OCI-LY1 (cell line): Measurements from ENCODE around the gene SPRED2.

Source experiments
- H2AFZ ChIP-seq: fragments of 200-600 bp; sonication (generic), shearing (Covaris generic); 2 replicates; pipeline ENCODE4 v1.6.0; 2014; ENCODE audit warnings: antibody characterized with exemption, mild to moderate bottlenecking, low read length
- H3F3A ChIP-seq: fragments of 200-600 bp; sonication (generic), shearing (Covaris generic); 2 replicates; pipeline ENCODE4 v1.6.0; 2014; ENCODE audit warnings: mild to moderate bottlenecking, antibody characterized with exemption, low read length, moderate library complexity; ENCODE audit not compliant: insufficient read depth
- H3K27ac ChIP-seq: fragments of 200-600 bp; sonication (generic); 2 replicates; pipeline ENCODE4 v1.5.1; 2014; ENCODE audit warnings: low read length, mixed run types, mild to moderate bottlenecking, low read depth; ENCODE audit not compliant: poor library complexity, severe bottlenecking
- H3K27me3 ChIP-seq: fragments of 200-600 bp; sonication (generic); 2 replicates; pipeline ENCODE4 v1.6.0; 2014; ENCODE audit warnings: antibody characterized with exemption, mild to moderate bottlenecking, low read length, moderate library complexity; ENCODE audit not compliant: insufficient read depth
- H3K36me3 ChIP-seq: fragments of 200-600 bp; sonication (generic); 2 replicates; pipeline ENCODE4 v1.6.1; 2014; ENCODE audit warnings: mild to moderate bottlenecking, antibody characterized with exemption, low read length, moderate library complexity, mixed read lengths; ENCODE audit not compliant: insufficient read depth
- H3K4me1 ChIP-seq: fragments of 200-600 bp; sonication (generic); 2 replicates; pipeline ENCODE4 v1.5.1; 2014; ENCODE audit warnings: mild to moderate bottlenecking, low read length, moderate library complexity; ENCODE audit not compliant: insufficient read depth, severe bottlenecking
- H3K4me2 ChIP-seq: fragments of 200-600 bp; sonication (generic), shearing (Covaris generic); 2 replicates; pipeline ENCODE4 v1.6.1; 2014; ENCODE audit warnings: low read length
- H3K4me3 ChIP-seq: fragments of 200-600 bp; sonication (generic); 2 replicates; pipeline ENCODE4 v1.5.1; 2014; ENCODE audit warnings: low read length, low read depth, mild to moderate bottlenecking, mixed read lengths; ENCODE audit not compliant: poor library complexity, severe bottlenecking
- H3K79me2 ChIP-seq: fragments of 200-600 bp; shearing (Covaris generic); 2 replicates; pipeline ENCODE4 v1.6.1; 2016; ENCODE audit warnings: mixed run types, low read length, mixed read lengths; ENCODE audit not compliant: insufficient read depth
- H3K9ac ChIP-seq: fragments of 200-600 bp; sonication (generic), shearing (Covaris generic); 2 replicates; pipeline ENCODE4 v1.6.1; 2014; ENCODE audit warnings: mild to moderate bottlenecking, low read length, mixed read lengths
- H3K9me2 ChIP-seq: fragments of 200-600 bp; sonication (generic), shearing (Covaris generic); 2 replicates; pipeline ENCODE4 v1.6.1; 2014; ENCODE audit warnings: low read depth, mild to moderate bottlenecking, low read length, mixed read lengths
- H3K9me3 ChIP-seq: fragments of 200-600 bp; shearing (Covaris generic); 2 replicates; pipeline ENCODE4 v1.6.1; 2014; ENCODE audit warnings: low read length, mixed read lengths
- H4K20me1 ChIP-seq: fragments of 200-600 bp; sonication (generic), shearing (Covaris generic); 2 replicates; pipeline ENCODE4 v1.6.0; 2016; ENCODE audit warnings: mild to moderate bottlenecking, low read length; ENCODE audit not compliant: insufficient read depth
- CTCF ChIP-seq: fragments of 200-600 bp; sonication (generic), shearing (Covaris generic); IDR thresholded peaks from 2 replicates; pipeline ENCODE4 v1.5.1; 2017; ENCODE audit warnings: mild to moderate bottlenecking, antibody characterized with exemption, low read length, moderate library complexity, mixed read lengths
- EZH2 ChIP-seq: fragments of 200-600 bp; sonication (generic), shearing (Covaris generic); IDR thresholded peaks from 2 replicates; pipeline ENCODE4 v1.8.0; 2017; ENCODE audit warnings: borderline replicate concordance, mixed run types, mild to moderate bottlenecking, antibody characterized with exemption, low read length, moderate library complexity, mixed read lengths

SPRED2 gene

GRCh38 chr2:65350651-65351056 is 81.7 kb downstream of the SPRED2 start:
- TF ChIP-seq EZH2 (no peak), CTCF (peak; percentile 59)
- Histone ChIP-seq H3K9me3 (no peaks in the 10 kb centered on the region), H3K79me2 (peaks cover 31% of the 10 kb centered on the region), H3K36me3 (0 out of 2 replicates have a peak, but pooled peaks cover 10% of the 10 kb centered on the region), H3K27me3 (no peaks in the 10 kb centered on the region), H3K4me2 (peak overlapping the region; percentile 49), H2AFZ (no peak overlapping the region), H3K9ac (peak overlapping the region; percentile 41; the same call in 1 of the 2 replicates), H4K20me1 (no peaks in the 10 kb centered on the region), H3F3A (no peaks in the 10 kb centered on the region), H3K27ac (peak overlapping the region; percentile 85), H3K4me3 (peak overlapping the region; percentile 18), H3K4me1 (peaks cover 76% of the 10 kb centered on the region), H3K9me2 (no peaks in the 10 kb centered on the region)

DNA sequence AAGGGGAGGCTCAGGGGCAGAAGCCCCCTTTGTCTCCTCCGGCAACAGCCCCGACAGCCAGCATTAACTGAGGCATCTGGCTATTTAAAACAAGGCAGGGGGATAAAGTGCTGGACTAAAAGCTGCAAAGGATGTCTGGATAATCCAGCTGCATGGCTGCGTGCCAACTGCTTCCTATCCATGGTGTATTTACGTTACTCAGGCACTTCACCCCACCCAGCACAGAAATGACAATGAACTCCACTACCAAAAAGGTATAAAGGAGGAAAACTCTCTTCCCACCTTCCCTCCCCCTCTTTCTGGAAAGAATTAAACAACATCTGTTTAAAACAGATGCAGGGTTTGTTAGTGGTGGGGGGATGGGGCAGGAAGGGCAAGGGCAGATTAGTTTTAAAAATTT is 82.5 kb downstream of the SPRED2 start:
- Histone ChIP-seq H3K9ac (peak overlapping the region; percentile 39; the same call in 1 of the 2 replicates), H3K4me2 (peak overlapping the region; percentile 49), H2AFZ (no peak overlapping the region), H3K4me1 (peaks cover 76% of the 10 kb centered on the region), H3K27me3 (no peaks in the 10 kb centered on the region), H3K4me3 (peak overlapping the region; percentile 14), H3K36me3 (0 out of 2 replicates have a peak, but pooled peaks cover 10% of the 10 kb centered on the region), H3K9me2 (no peaks in the 10 kb centered on the region), H3K9me3 (no peaks in the 10 kb centered on the region), H3K79me2 (peaks cover 24% of the 10 kb centered on the region), H4K20me1 (no peaks in the 10 kb centered on the region), H3F3A (no peaks in the 10 kb centered on the region), H3K27ac (peak overlapping the region; percentile 85)
- TF ChIP-seq EZH2 (no peak), CTCF (no peak)

DNA sequence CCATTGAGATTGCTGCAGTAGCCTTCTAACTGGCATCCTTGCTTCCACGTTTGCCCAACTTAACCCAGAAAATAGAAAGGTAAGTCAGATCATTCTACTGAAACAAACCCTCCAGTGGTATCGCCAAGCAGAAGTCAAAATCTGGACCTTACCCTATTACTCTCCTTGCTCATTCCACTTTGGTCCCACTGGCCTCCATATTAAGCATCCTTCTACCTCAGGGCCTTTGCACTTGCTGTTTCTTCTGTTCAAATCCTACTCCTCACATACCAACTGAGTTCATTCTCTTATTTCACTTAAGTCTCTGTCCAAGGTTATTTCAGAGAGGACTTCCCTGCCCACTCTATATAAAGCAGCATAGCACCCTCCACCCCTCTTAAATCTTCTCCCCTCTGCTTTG is 84.5 kb downstream of the SPRED2 start:
- Histone ChIP-seq H3K79me2 (peaks cover 24% of the 10 kb centered on the region; the same call in 1 of the 2 replicates), H3K4me2 (no peak overlapping the region), H3K27ac (no peak overlapping the region), H3K9me3 (no peaks in the 10 kb centered on the region), H4K20me1 (no peaks in the 10 kb centered on the region), H3F3A (no peaks in the 10 kb centered on the region), H2AFZ (no peak overlapping the region), H3K4me1 (peaks cover 64% of the 10 kb centered on the region), H3K4me3 (no peak overlapping the region), H3K9me2 (no peaks in the 10 kb centered on the region), H3K27me3 (no peaks in the 10 kb centered on the region), H3K36me3 (0 out of 2 replicates have a peak, but pooled peaks cover 15% of the 10 kb centered on the region), H3K9ac (no peak overlapping the region)
- TF ChIP-seq CTCF (no peak), EZH2 (no peak)
